ENCODE data around the gene FNDC3B.

FNDC3B gene

DNA sequence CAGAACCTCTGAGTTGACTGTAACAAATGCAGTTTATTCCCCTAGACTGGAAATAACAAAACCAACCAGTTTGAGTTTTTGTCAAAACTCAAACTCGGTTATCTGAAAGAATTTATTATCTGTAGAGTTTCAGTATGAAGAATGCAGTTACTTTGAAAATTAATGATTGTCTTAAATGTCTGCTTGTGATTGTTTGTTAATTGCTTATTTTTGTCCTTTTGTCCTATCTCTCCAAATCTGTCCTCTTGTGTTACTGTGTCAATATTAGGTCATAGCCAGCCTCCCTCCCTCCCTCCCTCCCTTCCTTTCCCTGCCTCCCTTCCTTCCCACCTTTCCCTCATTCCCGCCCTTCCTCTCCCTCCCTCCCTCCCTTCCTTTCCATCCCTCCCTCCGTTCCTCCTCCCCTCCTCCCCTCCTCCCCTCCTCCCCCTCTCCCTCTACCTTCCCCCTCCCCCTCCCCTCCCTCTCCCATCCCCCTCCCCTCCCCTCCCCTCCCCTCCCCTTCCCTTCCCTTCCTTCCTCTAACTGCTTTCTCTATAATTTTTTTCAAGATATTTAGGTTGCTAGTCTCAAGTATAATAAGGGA is 153.5 kb downstream of the FNDC3B start:
- Histone ChIP-seq H3K9me3 (ENCODE audit: control insufficient read depth, low read length) (no peaks in the 10 kb centered on the region), H3K4me1 (ENCODE audit: control insufficient read depth, insufficient read depth, low read length, poor library complexity, severe bottlenecking) (peaks cover 4% of the 10 kb centered on the region), H3K4me3 (ENCODE audit: extremely low read depth, insufficient read depth, low read length, poor library complexity, severe bottlenecking) (no peak overlapping the region), H3K36me3 (ENCODE audit: control insufficient read depth, insufficient read depth, low read length) (peaks cover under 1% of the 10 kb centered on the region), H3K27ac (ENCODE audit: low read depth, low read length, severe bottlenecking) (no peak overlapping the region)
- WGBS, 2 experiments (ENCODE audit: insufficient coverage in 2 of 2), result 67 to 100% methylated on average over 1 of the region's 3 CpGs

DNA sequence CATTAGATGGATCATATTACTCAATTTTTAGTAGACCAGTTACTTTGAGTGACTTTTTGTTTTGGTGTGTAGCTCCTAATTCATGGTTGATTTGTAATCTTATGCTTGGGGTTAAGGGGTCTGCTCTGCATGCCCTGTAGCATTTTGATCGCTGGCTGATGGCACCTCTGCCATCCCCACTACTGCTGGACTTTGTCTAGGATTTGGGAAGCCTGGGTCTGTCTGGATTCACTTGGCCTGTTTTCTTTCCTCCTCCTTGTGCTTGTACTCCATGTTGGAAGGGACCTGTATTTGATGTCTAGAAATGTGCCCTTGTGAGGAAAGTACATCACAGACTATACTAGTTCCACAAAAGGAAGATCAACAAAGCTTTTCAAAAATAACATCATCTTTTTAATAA is 154.1 kb downstream of the FNDC3B start:
- Histone ChIP-seq H3K9me3 (ENCODE audit: control insufficient read depth, low read length) (no peaks in the 10 kb centered on the region), H3K27ac (ENCODE audit: low read depth, low read length, severe bottlenecking) (no peak overlapping the region), H3K36me3 (ENCODE audit: control insufficient read depth, insufficient read depth, low read length) (peaks cover 6% of the 10 kb centered on the region), H3K4me1 (ENCODE audit: control insufficient read depth, insufficient read depth, low read length, poor library complexity, severe bottlenecking) (peaks cover 4% of the 10 kb centered on the region), H3K4me3 (ENCODE audit: extremely low read depth, insufficient read depth, low read length, poor library complexity, severe bottlenecking) (no peak overlapping the region)
- 100% methylated on average over 1 of the region's 1 CpG for WGBS, 2 experiments (ENCODE audit: insufficient coverage in 2 of 2)

DNA sequence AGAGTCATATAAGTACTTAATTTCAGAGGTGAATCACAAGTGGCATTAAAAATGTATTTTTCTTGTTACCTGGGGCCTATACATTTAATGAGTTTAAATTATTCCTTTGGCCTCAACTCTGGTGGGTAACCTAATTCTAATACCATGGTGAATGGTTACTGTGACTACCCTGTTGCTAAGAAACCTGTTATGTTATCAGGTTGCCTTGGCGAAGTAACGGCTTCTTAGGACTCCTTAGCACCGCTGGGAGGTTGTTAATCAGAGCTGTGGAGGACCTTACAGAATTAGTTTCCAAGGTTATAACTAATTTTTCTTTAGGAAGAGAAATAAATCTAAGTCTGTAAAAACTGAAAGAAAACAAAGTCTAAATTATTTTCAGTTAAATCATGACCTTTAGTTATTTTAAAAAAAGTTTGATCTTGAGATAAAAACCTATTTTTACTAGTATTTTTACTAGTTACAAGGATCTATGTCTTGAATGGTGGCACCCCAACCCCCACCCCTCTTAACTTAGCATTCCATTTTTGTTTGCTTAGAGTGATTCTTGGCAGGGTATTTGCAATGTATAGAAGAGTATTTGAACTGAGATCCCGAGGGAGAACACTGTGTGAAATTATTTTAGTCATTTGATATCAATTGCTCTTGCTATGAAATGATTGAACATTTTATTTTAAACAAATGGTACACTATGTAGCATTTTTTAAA is 155.5 kb downstream of the FNDC3B start:
- Histone ChIP-seq H3K4me3 (ENCODE audit: extremely low read depth, insufficient read depth, low read length, poor library complexity, severe bottlenecking) (no peak overlapping the region), H3K27ac (ENCODE audit: low read depth, low read length, severe bottlenecking) (peak overlapping the region; percentile 80), H3K9me3 (ENCODE audit: control insufficient read depth, low read length) (no peaks in the 10 kb centered on the region), H3K36me3 (ENCODE audit: control insufficient read depth, insufficient read depth, low read length) (peaks cover 14% of the 10 kb centered on the region), H3K4me1 (ENCODE audit: control insufficient read depth, insufficient read depth, low read length, poor library complexity, severe bottlenecking) (peaks cover 4% of the 10 kb centered on the region)
- 37% methylated on average over 3 of the region's 4 CpGs; no CpG with 5 or more reads in 1 of the 2 experiments for WGBS, 2 experiments (ENCODE audit: insufficient coverage in 2 of 2)

DNA sequence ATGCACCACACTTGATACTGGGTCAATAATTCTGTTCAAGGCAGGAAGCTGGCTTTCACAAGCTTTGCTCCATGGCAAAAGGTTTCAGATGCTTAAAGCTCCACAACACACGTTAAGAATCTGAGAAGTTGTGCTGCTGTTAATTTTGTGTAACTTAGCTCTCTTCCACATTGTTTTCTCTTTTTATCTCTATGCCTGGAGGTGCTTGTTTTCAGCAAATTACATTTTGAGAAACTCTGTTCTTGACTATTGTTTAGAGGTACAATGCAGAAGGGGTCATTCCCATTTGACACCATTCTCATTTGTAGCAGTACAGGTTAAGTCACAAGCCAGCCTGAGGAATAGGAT is 156.0 kb downstream of the FNDC3B start:
- Histone ChIP-seq H3K4me1 (ENCODE audit: control insufficient read depth, insufficient read depth, low read length, poor library complexity, severe bottlenecking) (peaks cover 4% of the 10 kb centered on the region), H3K27ac (ENCODE audit: low read depth, low read length, severe bottlenecking) (peak overlapping the region; percentile 80), H3K36me3 (ENCODE audit: control insufficient read depth, insufficient read depth, low read length) (peaks cover 19% of the 10 kb centered on the region), H3K9me3 (ENCODE audit: control insufficient read depth, low read length) (no peaks in the 10 kb centered on the region), H3K4me3 (ENCODE audit: extremely low read depth, insufficient read depth, low read length, poor library complexity, severe bottlenecking) (no peak overlapping the region)
- no CpG with 5 or more reads among the region's 1 CpG for WGBS, 2 experiments (ENCODE audit: insufficient coverage in 2 of 2)

DNA sequence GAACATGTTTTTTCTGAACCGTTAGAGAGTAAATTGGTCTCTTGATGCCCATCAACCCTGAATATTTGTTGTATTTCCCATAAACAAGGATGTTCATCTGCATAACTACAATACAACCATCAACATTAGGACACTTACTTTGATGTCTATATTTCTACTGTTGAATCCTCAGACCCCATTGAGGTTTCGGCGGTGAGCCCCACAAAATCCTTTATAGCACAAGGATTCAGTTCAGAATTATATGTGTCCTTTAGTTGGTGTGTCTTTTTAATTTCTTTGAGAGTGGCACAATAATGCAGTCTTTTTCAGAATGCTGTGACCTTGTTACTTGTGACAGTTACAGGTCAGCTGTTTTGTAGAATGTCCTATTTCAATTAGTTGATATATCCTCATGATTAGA is 158.0 kb downstream of the FNDC3B start:
- H3K4me3 ChIP-seq (ENCODE audit: extremely low read depth, insufficient read depth, low read length, poor library complexity, severe bottlenecking), result no peak overlapping the region
- peaks cover 18% of the 10 kb centered on the region for H3K4me1 ChIP-seq (ENCODE audit: control insufficient read depth, insufficient read depth, low read length, poor library complexity, severe bottlenecking)
- WGBS, 2 experiments (ENCODE audit: insufficient coverage in 2 of 2), result 100% methylated on average over 1 of the region's 3 CpGs; no CpG with 5 or more reads in 1 of the 2 experiments
- no peaks in the 10 kb centered on the region for H3K9me3 ChIP-seq (ENCODE audit: control insufficient read depth, low read length)
- peaks cover 19% of the 10 kb centered on the region for H3K36me3 ChIP-seq (ENCODE audit: control insufficient read depth, insufficient read depth, low read length)
- H3K27ac ChIP-seq (ENCODE audit: low read depth, low read length, severe bottlenecking), result no peak overlapping the region

DNA sequence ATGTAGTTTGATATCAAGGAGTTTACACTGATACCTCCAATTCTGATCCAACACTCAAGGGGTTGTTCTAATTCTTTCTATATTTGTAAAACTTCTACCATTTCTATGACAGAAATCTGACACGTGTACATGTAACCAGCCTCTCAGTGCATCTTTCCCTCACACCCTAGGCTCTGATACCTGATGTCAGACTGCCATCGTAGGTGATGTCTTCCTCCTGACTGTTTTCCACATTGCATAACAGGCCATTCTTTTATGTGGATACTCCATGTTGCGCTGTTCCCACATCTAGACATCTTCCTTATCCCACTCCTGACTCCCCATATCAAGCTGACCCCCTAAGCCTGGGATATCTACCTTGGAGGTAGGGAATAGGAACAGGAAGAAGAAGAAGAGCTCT is 159.1 kb downstream of the FNDC3B start:
- Histone ChIP-seq H3K9me3 (ENCODE audit: control insufficient read depth, low read length) (no peaks in the 10 kb centered on the region), H3K4me3 (ENCODE audit: extremely low read depth, insufficient read depth, low read length, poor library complexity, severe bottlenecking) (no peak overlapping the region), H3K36me3 (ENCODE audit: control insufficient read depth, insufficient read depth, low read length) (peaks cover 19% of the 10 kb centered on the region), H3K4me1 (ENCODE audit: control insufficient read depth, insufficient read depth, low read length, poor library complexity, severe bottlenecking) (peaks cover 23% of the 10 kb centered on the region), H3K27ac (ENCODE audit: low read depth, low read length, severe bottlenecking) (no peak overlapping the region)
- WGBS, 2 experiments (ENCODE audit: insufficient coverage in 2 of 2), result 89 to 100% methylated on average over 2 of the region's 3 CpGs

DNA sequence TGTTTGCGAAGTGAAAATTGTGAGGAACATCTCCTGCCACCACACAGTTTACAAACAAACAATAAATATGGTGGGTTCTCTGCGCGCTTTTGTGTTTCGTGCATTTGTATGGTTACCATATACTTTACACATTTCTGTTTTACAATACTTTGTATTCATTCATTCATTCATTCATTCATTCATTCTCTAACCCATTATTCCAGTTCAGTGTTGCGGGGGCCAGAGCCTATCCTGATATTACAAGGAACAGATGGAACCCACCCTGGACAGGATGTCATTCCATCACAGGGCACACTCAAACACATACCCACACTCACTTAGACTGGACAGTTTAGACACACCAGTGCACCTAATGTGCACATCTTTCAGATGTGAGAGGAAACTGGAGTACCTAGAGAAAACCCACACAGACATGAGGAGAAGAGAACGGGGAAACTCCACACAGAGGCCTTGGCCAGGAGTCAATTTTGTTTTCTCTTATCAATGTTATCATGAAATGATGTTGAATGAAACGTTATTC is 160.5 kb downstream of the FNDC3B start:
- Histone ChIP-seq H3K27ac (ENCODE audit: low read depth, low read length, severe bottlenecking) (no peak overlapping the region), H3K4me1 (ENCODE audit: control insufficient read depth, insufficient read depth, low read length, poor library complexity, severe bottlenecking) (peaks cover 23% of the 10 kb centered on the region), H3K9me3 (ENCODE audit: control insufficient read depth, low read length) (no peaks in the 10 kb centered on the region), H3K36me3 (ENCODE audit: control insufficient read depth, insufficient read depth, low read length) (peaks cover 30% of the 10 kb centered on the region), H3K4me3 (ENCODE audit: extremely low read depth, insufficient read depth, low read length, poor library complexity, severe bottlenecking) (no peak overlapping the region)
- WGBS, 2 experiments (ENCODE audit: insufficient coverage in 2 of 2), result 91 to 96% methylated on average over 2 to 5 of the region's 7 CpGs

DNA sequence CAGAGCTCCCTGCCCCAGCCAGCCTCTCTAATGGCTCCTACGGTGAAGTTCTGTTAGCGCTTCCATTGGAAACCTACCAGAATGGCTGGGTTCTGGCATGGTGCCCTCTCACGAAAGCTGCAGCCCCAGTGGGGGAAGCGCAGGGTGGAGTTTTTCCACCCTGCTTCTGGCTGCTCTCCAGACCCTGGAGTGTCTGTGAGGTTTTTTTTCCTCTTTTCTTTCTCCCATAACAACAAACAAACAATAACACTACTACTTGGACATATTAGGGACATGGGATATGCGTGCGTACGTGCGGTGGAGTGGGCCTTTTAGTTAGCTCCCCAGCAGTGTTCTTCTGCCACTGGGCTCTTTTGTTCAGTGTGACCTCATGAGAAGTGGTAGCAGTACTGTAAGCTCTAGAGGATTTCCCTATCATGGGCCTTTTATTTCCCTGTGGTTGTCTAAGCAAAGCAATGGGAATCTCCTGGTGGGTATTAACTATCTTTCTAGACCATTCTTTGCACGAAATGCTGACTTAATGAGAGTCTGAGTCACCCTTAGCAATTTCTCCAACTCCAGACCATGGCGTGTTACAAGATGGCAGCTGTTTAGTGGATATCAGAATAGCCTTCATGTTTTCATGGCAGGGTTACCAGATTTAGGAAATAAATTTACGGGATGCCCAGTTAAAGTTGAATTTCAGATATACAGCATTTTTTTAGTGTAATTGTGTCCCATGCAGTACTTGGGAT is 161.9 kb downstream of the FNDC3B start:
- H3K4me3 ChIP-seq (ENCODE audit: extremely low read depth, insufficient read depth, low read length, poor library complexity, severe bottlenecking), result no peak overlapping the region
- WGBS, 2 experiments (ENCODE audit: insufficient coverage in 2 of 2), result 93 to 97% methylated on average over 5 to 9 of the region's 11 CpGs
- H3K36me3 ChIP-seq (ENCODE audit: control insufficient read depth, insufficient read depth, low read length), result peaks cover 37% of the 10 kb centered on the region
- peak overlapping the region; percentile 19 for H3K27ac ChIP-seq (ENCODE audit: low read depth, low read length, severe bottlenecking)
- peaks cover 19% of the 10 kb centered on the region for H3K4me1 ChIP-seq (ENCODE audit: control insufficient read depth, insufficient read depth, low read length, poor library complexity, severe bottlenecking)
- no peaks in the 10 kb centered on the region for H3K9me3 ChIP-seq (ENCODE audit: control insufficient read depth, low read length)

DNA sequence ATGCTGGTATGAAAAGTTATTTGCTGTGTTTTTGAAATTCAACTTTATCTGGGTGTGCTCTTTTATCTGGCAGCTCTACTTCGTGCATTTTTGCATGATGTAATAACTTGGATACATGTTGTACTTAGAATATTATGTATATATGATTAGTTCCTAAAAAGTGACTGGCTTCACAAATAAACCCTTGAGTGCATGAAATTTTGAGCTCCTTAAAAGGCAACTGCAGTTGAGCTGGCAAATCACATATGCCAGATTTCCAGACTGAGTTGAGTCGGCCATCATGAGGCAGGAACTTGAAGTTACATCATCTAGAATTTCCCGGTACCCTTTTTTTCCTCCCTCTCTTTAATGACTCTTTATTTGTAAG is 162.5 kb downstream of the FNDC3B start:
- Histone ChIP-seq H3K27ac (ENCODE audit: low read depth, low read length, severe bottlenecking) (peak overlapping the region; percentile 19), H3K4me1 (ENCODE audit: control insufficient read depth, insufficient read depth, low read length, poor library complexity, severe bottlenecking) (peaks cover 19% of the 10 kb centered on the region), H3K4me3 (ENCODE audit: extremely low read depth, insufficient read depth, low read length, poor library complexity, severe bottlenecking) (no peak overlapping the region), H3K9me3 (ENCODE audit: control insufficient read depth, low read length) (no peaks in the 10 kb centered on the region), H3K36me3 (ENCODE audit: control insufficient read depth, insufficient read depth, low read length) (peaks cover 37% of the 10 kb centered on the region)
- 100% methylated on average over 1 of the region's 3 CpGs; no CpG with 5 or more reads in 1 of the 2 experiments for WGBS, 2 experiments (ENCODE audit: insufficient coverage in 2 of 2)

DNA sequence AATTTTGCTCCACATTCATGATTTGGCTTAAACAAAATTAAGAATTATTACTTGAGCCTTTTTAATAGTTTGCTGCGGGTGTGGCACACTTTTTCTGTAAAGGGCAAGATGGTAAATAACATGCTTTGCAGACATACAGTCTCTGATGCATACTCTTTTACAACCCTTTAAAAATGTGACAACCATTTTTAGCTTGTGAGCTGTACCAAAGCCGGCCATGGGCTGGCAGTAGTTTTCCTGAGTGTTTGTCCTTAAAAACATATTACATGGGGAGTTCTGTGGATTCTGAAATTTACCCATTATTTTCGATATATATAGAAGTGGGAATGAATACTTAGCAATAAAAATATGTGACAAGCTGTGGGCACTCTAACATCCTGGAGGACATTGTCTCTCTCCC is 163.4 kb downstream of the FNDC3B start:
- Histone ChIP-seq H3K4me3 (ENCODE audit: extremely low read depth, insufficient read depth, low read length, poor library complexity, severe bottlenecking) (no peak overlapping the region), H3K4me1 (ENCODE audit: control insufficient read depth, insufficient read depth, low read length, poor library complexity, severe bottlenecking) (peaks cover 19% of the 10 kb centered on the region), H3K36me3 (ENCODE audit: control insufficient read depth, insufficient read depth, low read length) (peaks cover 39% of the 10 kb centered on the region), H3K9me3 (ENCODE audit: control insufficient read depth, low read length) (no peaks in the 10 kb centered on the region), H3K27ac (ENCODE audit: low read depth, low read length, severe bottlenecking) (no peak overlapping the region)
- WGBS, 2 experiments (ENCODE audit: insufficient coverage in 2 of 2), result no CpG with 5 or more reads among the region's 3 CpGs
